C4-2B (cell line): ENCODE results near the gene GPR151.

Experiments used
- ZFX ChIP-seq: fragments of 450-650 bp; IDR thresholded peaks from 2 replicates; pipeline ENCODE4 v1.6.1; 2017
- TF ChIP-seq, protein P1 (sequence below): fragments of 450-650 bp; conservative IDR thresholded peaks from 2 replicates; pipeline ENCODE4 v1.5.1; 2017; ENCODE audit warnings: mild to moderate bottlenecking

DNA sequence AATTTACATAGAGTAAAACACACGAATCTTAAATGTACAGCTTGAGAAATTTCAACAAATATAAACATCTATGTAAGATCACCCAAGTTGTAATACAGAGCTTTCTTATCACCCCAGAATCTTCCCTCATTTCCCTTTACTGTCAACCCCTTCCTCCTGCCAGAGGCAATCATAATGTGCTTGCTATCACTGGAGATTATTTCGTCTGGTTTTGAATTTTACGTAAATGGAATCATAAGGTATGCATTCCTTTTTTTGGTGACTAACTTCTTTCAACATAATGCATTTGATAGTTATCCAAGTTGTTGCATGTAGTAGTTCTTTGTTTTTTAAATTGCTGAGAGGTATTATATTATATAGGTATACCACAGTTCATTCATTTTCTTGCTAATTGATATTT lies 37.5 kb upstream of the GPR151 start:
- TF ChIP-seq, protein P1, sequence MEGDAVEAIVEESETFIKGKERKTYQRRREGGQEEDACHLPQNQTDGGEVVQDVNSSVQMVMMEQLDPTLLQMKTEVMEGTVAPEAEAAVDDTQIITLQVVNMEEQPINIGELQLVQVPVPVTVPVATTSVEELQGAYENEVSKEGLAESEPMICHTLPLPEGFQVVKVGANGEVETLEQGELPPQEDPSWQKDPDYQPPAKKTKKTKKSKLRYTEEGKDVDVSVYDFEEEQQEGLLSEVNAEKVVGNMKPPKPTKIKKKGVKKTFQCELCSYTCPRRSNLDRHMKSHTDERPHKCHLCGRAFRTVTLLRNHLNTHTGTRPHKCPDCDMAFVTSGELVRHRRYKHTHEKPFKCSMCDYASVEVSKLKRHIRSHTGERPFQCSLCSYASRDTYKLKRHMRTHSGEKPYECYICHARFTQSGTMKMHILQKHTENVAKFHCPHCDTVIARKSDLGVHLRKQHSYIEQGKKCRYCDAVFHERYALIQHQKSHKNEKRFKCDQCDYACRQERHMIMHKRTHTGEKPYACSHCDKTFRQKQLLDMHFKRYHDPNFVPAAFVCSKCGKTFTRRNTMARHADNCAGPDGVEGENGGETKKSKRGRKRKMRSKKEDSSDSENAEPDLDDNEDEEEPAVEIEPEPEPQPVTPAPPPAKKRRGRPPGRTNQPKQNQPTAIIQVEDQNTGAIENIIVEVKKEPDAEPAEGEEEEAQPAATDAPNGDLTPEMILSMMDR = no peak
- TF ChIP-seq ZFX = no peak
